Right lung (tissue), 5 donors: ENCODE results near the gene SPAG16. TPM values are rescaled to one million over a fixed set of nuclear protein-coding genes. Genes with fewer than 3 reads are reported as not detected.

ENCODE experiments used
- DNase-seq, 2 donors: peaks; one replicate each; pipeline ENCODE4 v3.0.0-alpha.2; 2013
- polyA plus RNA-seq, 5 donors: library from polyadenylated mRNA; unstranded; fragments of 120-200 nt; gene quantifications; one replicate each; pipeline versions ENCODE4 v1.2.1 to v1.2.3, GENCODE V29; 2013; ENCODE audit warnings: inconsistent platforms in 1 of 5, low replicate concordance in 1 of 5; ENCODE audit not compliant: insufficient read length in 5 of 5, insufficient read depth in 1 of 5

Gene SPAG16
- polyA plus RNA-seq, 5 donors: 33.9 to 47.5 (median 44.9) TPM

DNA sequence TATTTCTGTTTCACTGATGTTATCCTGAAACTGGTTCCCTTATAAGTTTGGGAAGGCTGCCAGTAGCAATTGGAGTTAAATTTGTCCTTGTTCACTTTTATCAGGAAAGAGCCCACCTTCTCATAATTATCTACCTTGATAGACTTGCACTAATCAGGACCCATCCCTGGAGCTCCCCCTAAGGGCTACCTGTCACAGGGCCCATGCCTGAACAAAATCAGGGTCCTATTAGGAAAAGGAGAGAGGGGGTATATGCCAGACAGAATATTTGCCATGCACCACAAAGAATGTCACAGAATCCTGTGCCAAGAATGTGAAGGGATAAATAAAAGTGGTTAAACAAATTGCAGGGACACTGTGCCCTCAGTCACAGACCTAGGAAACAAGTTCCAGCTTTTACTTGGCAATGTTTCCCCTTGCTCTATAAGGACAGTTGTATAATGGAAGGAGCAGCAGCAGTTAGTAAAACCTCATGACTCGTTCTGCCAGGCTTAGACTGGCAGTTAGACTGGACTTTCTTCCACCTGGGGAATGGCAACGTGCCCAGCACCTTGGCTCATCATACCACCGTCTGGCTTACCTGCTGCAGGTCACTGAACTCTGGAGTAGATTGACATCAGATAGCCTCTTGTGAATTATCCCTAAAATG is 1094.3 kb downstream of the SPAG16 start:
- DNase-seq: peak in 1 of 2 donors; percentile 0

DNA sequence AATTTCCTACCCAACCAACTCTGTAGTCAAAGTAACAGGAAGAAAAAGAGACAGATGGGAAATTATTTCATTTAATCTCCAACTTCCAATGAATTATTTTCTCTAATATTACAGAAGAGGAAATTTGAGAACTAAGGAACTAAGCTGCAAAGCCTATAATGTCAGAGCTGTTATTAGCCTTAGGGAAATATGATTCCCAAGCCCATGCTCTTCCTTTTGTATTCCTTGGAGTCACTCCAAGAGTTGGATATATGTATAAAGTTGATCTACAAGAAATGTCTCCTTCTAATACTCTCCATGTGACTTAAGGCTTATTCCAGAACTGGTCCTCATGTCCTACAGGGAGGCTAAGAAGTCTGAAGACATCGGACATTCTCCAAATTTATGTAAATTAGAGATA is 1095.0 kb downstream of the SPAG16 start:
- no peak for DNase-seq

DNA sequence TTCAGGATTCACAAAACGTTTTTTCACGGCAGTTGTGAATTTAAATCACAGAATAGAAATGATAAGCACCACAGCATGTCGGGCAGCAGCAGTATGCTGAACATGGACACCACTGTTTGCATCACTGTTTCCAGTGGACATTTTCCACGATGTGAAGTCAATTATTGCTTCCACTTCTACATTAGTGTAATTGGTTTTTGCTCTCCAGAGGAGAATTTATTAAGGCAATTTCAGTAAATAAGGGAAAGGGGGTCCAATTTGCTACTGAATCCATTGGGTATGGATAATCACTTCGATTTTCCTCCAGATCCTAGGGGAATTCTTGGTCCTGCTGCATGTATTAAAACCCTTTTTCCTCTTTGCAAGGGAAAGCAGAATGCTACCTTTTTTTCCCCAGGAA is 1096.4 kb downstream of the SPAG16 start:
- no peak for DNase-seq

DNA sequence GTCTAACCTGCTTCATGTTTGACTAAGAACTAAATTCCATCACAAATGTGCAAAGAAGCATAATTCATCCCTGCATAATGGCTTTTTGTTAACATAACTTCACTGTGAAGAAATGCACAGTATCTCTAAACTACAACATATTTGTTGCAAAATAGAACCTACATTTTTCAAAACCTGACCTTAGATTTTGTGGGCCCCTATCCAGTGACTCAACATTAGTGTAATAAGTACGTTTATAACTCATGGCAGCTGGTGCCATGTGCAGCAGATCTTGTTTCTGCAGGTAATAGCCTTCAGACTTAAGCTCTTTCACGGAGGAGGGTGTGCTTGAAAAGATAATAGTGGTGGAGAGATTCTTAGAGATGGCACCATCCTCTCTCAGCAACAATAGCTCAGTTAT is 1098.0 kb downstream of the SPAG16 start:
- no peak for DNase-seq

DNA sequence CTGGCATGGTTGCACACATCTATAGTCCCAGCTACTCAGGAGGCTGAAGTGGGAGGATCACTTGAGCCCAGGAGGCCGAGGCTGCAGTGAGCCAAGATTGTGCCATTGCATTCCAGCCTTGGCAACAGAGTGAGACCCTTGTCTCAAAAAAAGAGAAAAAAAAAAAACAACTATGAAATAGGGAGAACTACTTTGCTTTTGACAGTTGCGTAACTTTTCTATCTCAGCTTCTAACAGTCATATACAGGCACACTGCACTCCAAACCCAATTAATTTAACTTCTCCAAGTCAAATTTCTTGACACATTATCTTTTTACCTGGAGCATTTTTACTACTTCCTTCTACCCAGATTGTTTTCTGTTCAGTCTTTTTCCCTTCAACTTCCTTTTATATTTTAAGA is 1102.5 kb downstream of the SPAG16 start:
- DNase-seq: no peak

DNA sequence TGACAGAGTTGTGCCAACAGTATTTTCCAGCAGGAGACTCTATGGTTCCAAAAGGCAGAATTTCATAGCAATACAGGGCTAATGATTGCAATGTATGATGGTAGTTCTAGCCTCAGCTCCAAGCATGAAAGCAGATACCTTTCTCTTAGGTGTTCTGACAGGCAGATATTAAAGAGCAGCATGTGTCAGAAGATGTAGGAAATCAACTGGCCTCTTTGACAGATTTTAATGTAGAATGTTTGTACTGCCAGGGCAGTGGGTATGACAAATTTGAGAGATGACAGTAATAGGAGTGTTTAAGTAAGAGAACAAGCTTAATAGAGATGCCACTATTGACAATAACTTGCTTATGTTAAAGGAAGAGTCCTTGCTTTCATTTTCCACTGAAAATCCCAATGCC is 1105.1 kb downstream of the SPAG16 start:
- no peak for DNase-seq

DNA sequence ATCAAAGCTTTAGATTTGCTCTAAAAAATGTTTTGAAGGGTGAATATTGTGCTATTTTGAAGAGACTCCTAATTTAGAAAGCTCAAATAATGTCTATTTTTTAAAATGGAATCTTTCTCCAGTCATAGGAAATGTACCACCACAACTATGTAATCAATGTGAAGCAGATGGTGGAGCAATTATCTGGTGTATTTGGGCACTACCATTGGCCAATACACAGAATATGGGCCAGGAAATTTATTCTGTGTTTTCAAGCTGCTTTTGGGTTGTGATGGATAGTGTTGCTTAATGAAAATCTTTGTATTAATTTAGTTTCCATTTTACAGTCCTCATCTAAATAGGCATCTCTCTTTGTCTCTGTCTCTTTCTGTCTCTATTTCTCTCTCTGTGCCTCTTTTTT is 1109.5 kb downstream of the SPAG16 start:
- no peak for DNase-seq

DNA sequence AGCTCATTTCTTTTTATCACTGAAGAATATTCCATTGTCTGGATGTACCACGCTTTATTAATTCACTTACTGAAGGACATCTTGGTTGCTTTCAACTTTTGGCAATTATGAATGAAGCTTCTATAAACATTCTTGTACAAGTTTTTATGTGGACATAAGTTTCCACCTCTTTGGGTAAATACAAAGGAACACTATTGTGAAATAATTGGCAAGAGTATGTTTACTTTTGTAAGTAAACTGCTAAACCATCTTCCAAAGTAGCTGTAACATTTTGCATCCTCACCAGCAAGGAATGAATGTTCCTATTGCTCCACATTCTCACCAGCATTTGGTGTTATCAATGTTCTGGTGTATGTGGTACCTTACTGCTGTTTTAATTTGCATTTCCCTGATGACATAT is 1110.8 kb downstream of the SPAG16 start:
- DNase-seq: no peak

DNA sequence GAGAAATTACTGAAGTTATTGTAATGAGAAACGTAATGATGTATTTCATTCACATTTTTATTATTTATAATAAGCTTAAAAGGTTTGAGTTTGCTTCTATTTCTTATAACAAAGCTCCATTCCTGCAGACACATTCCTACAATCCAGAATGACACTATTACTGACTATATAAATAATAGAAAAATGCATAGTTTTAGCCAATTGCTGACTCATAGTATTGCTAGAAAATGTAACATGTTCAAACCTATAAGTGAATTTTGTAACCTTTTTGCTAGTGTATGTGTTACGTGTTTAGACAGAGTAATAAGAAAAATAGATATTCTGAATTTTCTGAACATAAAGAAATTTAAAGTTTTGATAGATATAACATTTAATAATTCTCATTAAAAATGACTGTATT is 1117.3 kb downstream of the SPAG16 start:
- no peak for DNase-seq

DNA sequence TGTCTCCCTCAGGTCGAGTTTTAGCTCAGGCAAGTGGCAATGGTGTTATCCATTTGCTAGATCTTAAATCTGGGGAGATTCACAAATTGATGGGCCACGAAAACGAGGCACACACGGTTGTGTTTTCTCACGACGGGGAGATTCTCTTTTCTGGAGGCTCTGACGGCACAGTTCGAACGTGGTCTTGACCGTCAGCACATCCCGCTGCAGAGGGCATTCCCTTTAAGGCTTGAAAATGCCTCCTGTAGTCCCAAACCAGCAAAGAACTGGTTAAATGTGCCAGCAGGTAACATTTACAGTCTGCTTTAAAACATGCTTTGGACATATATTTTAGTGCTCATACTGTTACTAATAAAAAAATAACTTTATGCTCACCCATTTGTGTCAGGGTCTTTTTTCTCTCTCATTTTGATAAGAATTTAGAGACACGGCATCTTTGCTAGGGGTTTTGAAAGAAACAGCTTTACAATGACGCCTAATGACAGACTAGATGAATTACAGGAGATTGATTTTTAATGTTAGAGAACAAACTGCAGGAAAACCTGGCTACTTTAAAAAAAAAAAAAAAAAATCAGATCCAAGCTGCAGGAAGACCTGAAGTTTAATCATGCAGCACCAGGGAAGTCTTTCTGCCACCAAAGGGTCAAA is 1126.0 kb downstream of the SPAG16 start:
- no peak for DNase-seq

DNA sequence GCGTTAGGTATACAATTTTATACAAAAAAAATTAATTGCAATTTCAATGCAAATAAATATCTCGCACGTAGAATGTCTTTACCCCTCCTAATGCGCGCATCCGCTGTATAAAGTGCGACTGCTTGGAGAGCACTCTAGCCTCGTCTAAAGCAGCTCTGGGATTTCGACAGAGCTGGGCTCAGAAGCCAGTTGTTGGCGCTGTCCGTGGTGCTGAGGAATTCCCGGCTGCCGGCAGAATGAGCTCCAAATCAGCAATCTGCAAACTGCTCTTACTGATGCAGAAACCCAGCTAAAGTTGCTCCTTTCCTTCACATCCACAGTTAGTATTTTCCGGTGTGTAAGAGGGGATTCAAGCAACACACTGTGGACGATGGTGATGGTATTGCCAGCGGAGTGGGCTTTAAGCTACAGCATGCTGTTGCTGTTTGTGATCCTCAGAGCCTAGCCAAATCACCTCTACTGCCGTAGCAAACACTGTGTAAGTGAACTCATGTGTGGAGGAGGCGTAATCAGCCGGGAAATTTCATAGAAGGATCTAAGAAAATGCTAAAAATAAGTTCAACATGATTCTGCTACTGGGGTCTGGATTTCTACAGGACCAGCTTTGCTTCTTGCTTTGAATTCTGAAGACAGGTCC is 1126.8 kb downstream of the SPAG16 start, which contains the start of gene VWC2L:
VWC2L (plus strand) TSS at position 137 of the 637 bp plus-strand sequence. CDS start 3,140 bp downstream, outside the sequence.
- DNase-seq: peak; percentile 47 to 76

DNA sequence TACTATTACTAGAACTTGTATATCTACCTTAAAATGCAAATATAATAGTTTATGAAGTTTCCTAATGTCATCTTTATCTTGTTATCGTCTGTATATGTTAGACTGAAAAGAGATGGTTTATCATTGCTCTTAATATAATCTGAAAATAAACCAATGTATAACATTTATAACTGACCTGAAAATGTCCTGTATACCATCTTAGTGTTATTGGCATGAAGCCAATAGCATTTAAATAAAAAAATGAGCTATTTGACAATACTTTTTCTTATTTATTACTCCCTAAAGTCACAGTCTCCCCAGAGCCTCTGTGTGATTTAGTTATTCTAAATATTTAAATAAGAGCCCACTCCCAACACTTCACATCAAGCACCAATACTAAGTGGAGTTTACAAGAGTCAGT is 1128.4 kb downstream of the SPAG16 start:
- no peak for DNase-seq

DNA sequence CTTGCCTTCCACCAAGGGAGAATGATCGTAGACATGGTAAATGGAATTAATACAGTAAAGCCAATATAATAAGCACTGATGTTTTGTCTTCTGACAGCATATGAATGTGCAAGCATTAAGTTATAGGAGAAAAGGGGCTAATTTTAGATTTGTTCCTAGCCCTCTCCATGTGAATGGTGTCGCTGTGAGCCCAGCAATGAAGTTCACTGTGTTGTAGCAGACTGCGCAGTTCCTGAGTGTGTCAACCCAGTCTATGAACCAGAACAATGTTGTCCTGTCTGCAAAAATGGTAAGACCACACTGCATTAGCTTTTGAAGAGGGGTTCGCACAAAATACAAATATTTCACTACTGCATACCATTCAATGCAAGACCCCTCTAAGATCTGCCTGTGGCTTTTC is 1152.2 kb downstream of the SPAG16 start:
- no peak for DNase-seq

DNA sequence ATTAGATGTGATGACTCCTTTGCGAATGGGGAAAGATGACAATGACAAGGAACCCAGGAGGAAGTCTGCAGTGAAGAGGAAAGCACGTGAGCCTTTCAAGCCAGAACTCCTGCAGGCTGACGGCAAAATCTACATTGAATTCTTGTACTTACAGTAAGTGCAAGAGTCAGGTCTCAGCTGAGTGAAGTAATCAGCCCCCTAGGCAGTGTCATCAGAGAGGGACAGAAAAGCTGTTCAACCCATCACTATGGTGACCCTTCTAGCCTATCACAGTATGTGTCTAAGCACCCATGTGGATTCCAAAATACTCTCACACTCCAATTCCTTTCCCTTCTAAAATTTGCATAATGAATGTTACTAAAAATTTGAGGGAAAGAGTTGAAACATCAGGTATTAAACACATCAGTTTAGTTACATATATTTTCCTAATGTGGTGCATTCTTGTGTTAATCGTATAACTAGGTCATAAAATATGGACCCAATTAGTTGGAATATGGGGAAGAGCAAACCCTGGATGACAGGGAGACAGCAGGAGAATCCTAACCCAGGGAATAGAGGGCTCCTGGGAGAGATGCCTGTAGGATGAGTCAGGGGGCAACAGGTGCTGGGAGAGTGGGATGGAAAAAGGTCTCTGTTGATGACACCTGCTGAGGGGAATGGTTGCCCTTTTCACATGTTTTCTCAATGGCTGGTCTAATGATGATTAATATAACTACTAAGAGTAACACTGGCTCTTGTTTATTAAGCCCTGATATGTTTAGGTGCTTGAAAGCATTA is 1166.0 kb downstream of the SPAG16 start:
- no peak for DNase-seq

DNA sequence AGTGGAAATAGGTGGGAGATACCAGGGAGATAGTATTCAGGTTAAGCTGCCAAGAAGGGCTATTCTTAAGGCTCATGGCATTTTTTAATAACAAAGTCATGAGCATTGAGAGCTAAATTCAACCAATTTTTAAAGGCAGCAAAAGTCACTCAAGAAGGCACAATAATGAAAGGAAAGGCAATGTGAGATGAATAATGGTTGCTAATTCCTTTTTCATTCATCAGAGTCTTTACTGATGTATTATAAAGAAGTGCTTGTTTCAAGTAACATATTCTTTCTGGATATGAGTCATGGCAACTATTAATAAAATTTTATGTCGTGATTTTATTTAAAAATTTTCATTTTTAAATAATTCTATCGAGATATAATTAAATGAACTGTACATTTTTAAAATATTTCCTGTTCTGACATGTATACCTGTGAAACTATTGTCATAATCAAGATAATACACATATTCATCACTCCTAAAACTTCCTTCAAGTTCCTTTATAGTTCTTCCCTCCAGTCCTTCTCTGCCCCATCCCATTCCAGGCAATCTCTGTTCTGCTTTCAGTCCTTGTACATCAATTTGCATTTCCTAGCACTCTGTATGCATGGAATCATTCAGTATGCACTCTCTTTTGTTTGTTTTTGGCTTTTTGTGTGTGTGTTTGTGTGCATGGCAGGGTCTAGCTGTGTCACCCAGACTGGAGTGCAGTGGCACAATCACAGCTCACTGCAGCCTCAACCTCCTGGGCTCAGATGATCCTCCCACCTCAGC is 1167.4 kb downstream of the SPAG16 start:
- DNase-seq: no peak

Other genes with a start within 250 kb of the SPAG16 start
- gene IKZF2, start 132.9 kb upstream of the SPAG16 start, polyA plus RNA-seq: 10 to 100 TPM in 4 of 5 donors, 1 to 10 TPM in 1; 5.7 to 15.5 (median 14.7) TPM